OCI-LY7 (cell line): ENCODE measurements around the gene AHNAK2. TPM values are rescaled to one million over a fixed set of nuclear protein-coding genes. Genes with fewer than 3 reads are reported as not detected.

Source experiments
- BruUV-seq: library from RNA; stranded (reverse); fragments of 400-500 nt; replicated peaks from 2 replicates; lab custom pipeline; 2021; lab: Mats Ljungman, UMichigan
- CTCF ChIA-PET: fragments of 300-600 bp; sonication (Branson Sonifier 250); formaldehyde crosslinking; loops from one replicate; lab custom pipeline; 2022; ENCODE audit warnings: antibody characterized with exemption; ENCODE audit not compliant: unreplicated experiment; lab: Charles Lee
- POLR2A ChIA-PET: fragments of 300-600 bp; sonication (Branson Sonifier 250); formaldehyde crosslinking; loops from one replicate; lab custom pipeline; 2022; ENCODE audit warnings: antibody characterized with exemption; lab: Charles Lee
- DNase-seq: peaks from one replicate; pipeline ENCODE4 v3.0.0-alpha.2; 2015; ENCODE audit warnings: low spot score
- H2AFZ ChIP-seq: fragments of 200-600 bp; sonication (generic), shearing (Covaris generic); 2 replicates; pipeline ENCODE4 v1.6.1; 2014; ENCODE audit warnings: mild to moderate bottlenecking, antibody characterized with exemption, low read length, moderate library complexity
- H3K27ac ChIP-seq: fragments of 200-600 bp; sonication (generic); 2 replicates; pipeline ENCODE4 v1.5.1; 2014; ENCODE audit warnings: mixed run types, low read depth, mild to moderate bottlenecking, moderate library complexity, low read length, inconsistent platforms; ENCODE audit not compliant: poor library complexity, severe bottlenecking
- H3K36me3 ChIP-seq: fragments of 200-600 bp; sonication (generic); 2 replicates; pipeline ENCODE4 v1.6.1; 2014; ENCODE audit warnings: mild to moderate bottlenecking, antibody characterized with exemption, low read length, moderate library complexity, mixed read lengths; ENCODE audit not compliant: insufficient read depth
- H3K4me1 ChIP-seq: fragments of 200-600 bp; sonication (generic); 2 replicates; pipeline ENCODE4 v1.5.1; 2014; ENCODE audit warnings: mild to moderate bottlenecking, low read length; ENCODE audit not compliant: insufficient read depth, poor library complexity, severe bottlenecking
- H3K4me2 ChIP-seq: fragments of 200-600 bp; sonication (generic); 2 replicates; pipeline ENCODE4 v1.6.1; 2014; ENCODE audit warnings: mild to moderate bottlenecking, low read length
- H3K4me3 ChIP-seq: fragments of 200-600 bp; sonication (generic); 2 replicates; pipeline ENCODE4 v1.5.1; 2014; ENCODE audit warnings: mild to moderate bottlenecking, low read depth, low read length; ENCODE audit not compliant: poor library complexity, severe bottlenecking
- H3K79me2 ChIP-seq: fragments of 200-600 bp; sonication (generic); 2 replicates; pipeline ENCODE4 v1.6.1; 2016; ENCODE audit warnings: low read depth, mild to moderate bottlenecking, low read length, moderate library complexity, mixed read lengths; ENCODE audit not compliant: insufficient read depth
- H3K9me2 ChIP-seq: fragments of 200-600 bp; sonication (generic); 2 replicates; pipeline ENCODE4 v1.6.1; 2016; ENCODE audit warnings: mild to moderate bottlenecking, low read length, mixed read lengths; ENCODE audit not compliant: insufficient read depth
- H3K9me3 ChIP-seq: fragments of 200-600 bp; sonication (generic); 2 replicates; pipeline ENCODE4 v1.6.1; 2014; ENCODE audit warnings: mild to moderate bottlenecking, mixed run types, low read length, mixed read lengths
- H4K20me1 ChIP-seq: fragments of 200-600 bp; sonication (generic); 2 replicates; pipeline ENCODE4 v1.6.1; 2014; ENCODE audit warnings: mild to moderate bottlenecking, antibody characterized with exemption, low read length, moderate library complexity, mixed read lengths; ENCODE audit not compliant: insufficient read depth
- CTCF ChIP-seq: fragments of 200-600 bp; sonication (generic); conservative IDR thresholded peaks from 2 replicates; pipeline ENCODE4 v1.5.1; 2014; ENCODE audit warnings: mild to moderate bottlenecking, antibody characterized with exemption, low read length, moderate library complexity, mixed read lengths
- EZH2phosphoT487 ChIP-seq: fragments of 200-600 bp; sonication (generic); IDR thresholded peaks from 2 replicates; pipeline ENCODE4 v1.6.1; 2018; ENCODE audit warnings: low read depth, borderline replicate concordance, mild to moderate bottlenecking, mixed run types, antibody characterized with exemption, low read length, moderate library complexity, mixed read lengths
- intact Hi-C: fragments of 100-400 bp; cut with micrococcal nuclease; formaldehyde crosslinking; loops from one replicate; pipeline ENCODE4 v1.10.0; 2022; ENCODE audit not compliant: unreplicated experiment
- total RNA-seq, 2 experiments: library from RNA; depleted of rRNA in 1 of 2; stranded (reverse); fragments of >200 nt in 1 of 2; shearing (Covaris generic) in 1 of 2; gene quantifications; 2 replicates each; pipeline ENCODE4 v1.2.3, GENCODE V29; 2014 to 2022

The AHNAK2 gene
- total RNA-seq, 2 experiments from 2014 or later: 0.61 TPM; not detected in 1

GRCh38 chr14:104931771-104932675 lies 46.2 kb downstream of the AHNAK2 start:
- Histone ChIP-seq H3K4me3 (no peak overlapping the region), H3K4me2 (no peak overlapping the region), H3K27ac (no peak overlapping the region), H3K79me2 (no peaks in the 10 kb centered on the region), H3K4me1 (peaks cover 13% of the 10 kb centered on the region), H4K20me1 (no peaks in the 10 kb centered on the region), H3K36me3 (no peaks in the 10 kb centered on the region), H2AFZ (no peak overlapping the region), H3K9me3 (no peaks in the 10 kb centered on the region), H3K9me2 (no peaks in the 10 kb centered on the region)
- ChIA-PET CTCF (no interaction called here), POLR2A (no interaction called here)
- no peak for TF ChIP-seq CTCF
- TF ChIP-seq EZH2phosphoT487: no peak
- BruUV-seq: no TSS peak
- intact Hi-C loops: no loop called here
- no peak for DNase-seq

- H4K20me1 ChIP-seq: 0 out of 2 replicates have a peak, but pooled peaks cover under 1% of the 10 kb centered on the region
- no TSS peak for BruUV-seq
- no peaks in the 10 kb centered on the region for H3K79me2 ChIP-seq
- no peak overlapping the region for H3K4me2 ChIP-seq
- H3K9me3 ChIP-seq: no peaks in the 10 kb centered on the region
- TF ChIP-seq CTCF: no peak
- no peak for TF ChIP-seq EZH2phosphoT487
- ChIA-PET POLR2A (no interaction called here), CTCF (no interaction called here)
- no peak overlapping the region for H2AFZ ChIP-seq
- H3K9me2 ChIP-seq: no peaks in the 10 kb centered on the region
- H3K4me1 ChIP-seq: peaks cover 20% of the 10 kb centered on the region
- no peak overlapping the region for H3K4me3 ChIP-seq
- intact Hi-C loops: no loop called here
- H3K36me3 ChIP-seq: no peaks in the 10 kb centered on the region
- H3K27ac ChIP-seq: no peak overlapping the region
- DNase-seq: no peak
Measured at GRCh38 chr14:104931304-104931770, 46.8 kb downstream of the AHNAK2 start.
